Neural cell (in vitro differentiated cells): ENCODE data around the gene SLC41A1. TPM values are rescaled to one million over a fixed set of nuclear protein-coding genes. Genes with fewer than 3 reads are reported as not detected.

ENCODE experiments used
- H2AFZ ChIP-seq: fragments of 200-600, 300-800 bp; sonication (generic), shearing (Covaris generic); 2 replicates; pipeline ENCODE4 v1.6.0; 2014; ENCODE audit warnings: low read depth, mild to moderate bottlenecking, antibody characterized with exemption, low read length, moderate library complexity
- H3F3A ChIP-seq: fragments of 200-600 bp; shearing (Covaris generic); 2 replicates; pipeline ENCODE4 v1.6.1; 2016; ENCODE audit warnings: mild to moderate bottlenecking, moderate library complexity, mixed read lengths, antibody characterized with exemption, low read length; ENCODE audit not compliant: insufficient read depth, poor library complexity, severe bottlenecking
- H3K27ac ChIP-seq: fragments of 200-600, 300-800 bp; sonication (generic), shearing (Covaris generic); 2 replicates; pipeline ENCODE4 v1.5.1; 2014; ENCODE audit warnings: mild to moderate bottlenecking, low read length, moderate library complexity
- H3K27me3 ChIP-seq: fragments of 300-800, 200-600 bp; sonication (generic), shearing (Covaris generic); 2 replicates; pipeline ENCODE4 v1.6.0; 2014; ENCODE audit warnings: mild to moderate bottlenecking, low read depth, low read length, moderate library complexity; ENCODE audit not compliant: insufficient read depth
- H3K36me3 ChIP-seq: fragments of 300-800, 200-600 bp; sonication (generic), shearing (Covaris generic); 2 replicates; pipeline ENCODE4 v1.5.1; 2014; ENCODE audit warnings: mild to moderate bottlenecking, antibody characterized with exemption, low read length, moderate library complexity; ENCODE audit not compliant: insufficient read depth
- H3K4me2 ChIP-seq: fragments of 300-800, 200-600 bp; sonication (generic), shearing (Covaris generic); 2 replicates; pipeline ENCODE4 v1.6.0; 2014; ENCODE audit warnings: mild to moderate bottlenecking, low read length
- H3K4me3 ChIP-seq: fragments of 300-800, 200-600 bp; sonication (generic), shearing (Covaris generic); 2 replicates; pipeline ENCODE4 v1.5.1; 2014; ENCODE audit warnings: mild to moderate bottlenecking, low read length, moderate library complexity
- H3K79me2 ChIP-seq: fragments of 200-600 bp; shearing (Covaris generic); replicated peaks from 2 replicates; pipeline ENCODE4 v1.6.0; 2014; ENCODE audit warnings: mild to moderate bottlenecking, low read length, moderate library complexity; ENCODE audit not compliant: insufficient read depth
- H3K9ac ChIP-seq: fragments of 300-800, 200-600 bp; sonication (generic), shearing (Covaris generic); 2 replicates; pipeline ENCODE4 v1.6.1; 2016; ENCODE audit warnings: mild to moderate bottlenecking, low read length, mixed read lengths
- H3K9me2 ChIP-seq: fragments of 200-600 bp; shearing (Covaris generic); 2 replicates; pipeline ENCODE4 v1.6.1; 2016; ENCODE audit warnings: mild to moderate bottlenecking, low read length, mixed read lengths; ENCODE audit not compliant: insufficient read depth
- H3K9me3 ChIP-seq: fragments of 200-600, 300-800 bp; sonication (generic), shearing (Covaris generic); 2 replicates; pipeline ENCODE4 v1.6.1; 2016; ENCODE audit warnings: mild to moderate bottlenecking, mixed run types, low read length, moderate library complexity, mixed read lengths
- H4K20me1 ChIP-seq: fragments of 200-600 bp; shearing (Covaris generic); 2 replicates; pipeline ENCODE4 v1.6.1; 2016; ENCODE audit warnings: mild to moderate bottlenecking, mixed run types; ENCODE audit not compliant: insufficient read depth
- CTCF ChIP-seq: fragments of 450-650 bp; IDR thresholded peaks from 2 replicates; pipeline ENCODE4 v1.5.1; 2014; ENCODE audit warnings: antibody characterized with exemption, mild to moderate bottlenecking, moderate library complexity; ENCODE audit not compliant: poor library complexity, severe bottlenecking
- EP300 ChIP-seq: fragments of 450-650 bp; conservative IDR thresholded peaks from 2 replicates; pipeline ENCODE4 v1.6.1; 2014; ENCODE audit warnings: antibody characterized with exemption, mild to moderate bottlenecking, moderate library complexity; ENCODE audit not compliant: poor library complexity, severe bottlenecking
- EZH2 ChIP-seq: fragments of 200-600, 300-800 bp; shearing (Covaris generic), sonication (generic); IDR thresholded peaks from 2 replicates; pipeline ENCODE4 v1.6.1; 2014; ENCODE audit warnings: antibody characterized with exemption, low read length, borderline replicate concordance, mild to moderate bottlenecking; ENCODE audit not compliant: insufficient read depth, poor library complexity, severe bottlenecking
- MXI1 ChIP-seq: fragments of 450-650 bp; conservative IDR thresholded peaks from 2 replicates; pipeline ENCODE4 v1.6.1; 2014; ENCODE audit warnings: antibody characterized with exemption, mild to moderate bottlenecking; ENCODE audit not compliant: poor library complexity, severe bottlenecking
- POLR2AphosphoS5 ChIP-seq: IDR thresholded peaks from 2 replicates; pipeline ENCODE4 v1.6.1; 2012
- RAD21 ChIP-seq: fragments of 450-650 bp; conservative IDR thresholded peaks from 2 replicates; pipeline ENCODE4 v1.6.1; 2014; ENCODE audit warnings: antibody characterized with exemption, mild to moderate bottlenecking, moderate library complexity
- REST ChIP-seq: IDR thresholded peaks from 2 replicates; pipeline ENCODE4 v1.6.1; 2012; ENCODE audit warnings: borderline replicate concordance
- SMC3 ChIP-seq: fragments of 450-650 bp; conservative IDR thresholded peaks from 2 replicates; pipeline ENCODE4 v1.6.1; 2014; ENCODE audit warnings: antibody characterized with exemption, mild to moderate bottlenecking, moderate library complexity; ENCODE audit not compliant: poor library complexity
- TAF1 ChIP-seq: IDR thresholded peaks from 2 replicates; pipeline ENCODE4 v1.6.1; 2012; ENCODE audit warnings: low read depth
- polyA plus RNA-seq: library from polyadenylated mRNA; depleted of rRNA; stranded (reverse); fragments of >200 nt; gene quantifications from 2 replicates; pipeline ENCODE4 v1.2.3, GENCODE V29; 2014

The SLC41A1 gene
- polyA plus RNA-seq, 1 donor from 2014 or later = 4.2 TPM

- Histone ChIP-seq H3K36me3 (no peaks in the 10 kb centered on the region), H3K27ac (no peak overlapping the region), H4K20me1 (no peaks in the 10 kb centered on the region), H3K9ac (no peak overlapping the region), H3F3A (no peaks in the 10 kb centered on the region), H3K27me3 (no peaks in the 10 kb centered on the region), H3K4me2 (no peak overlapping the region), H3K9me3 (no peaks in the 10 kb centered on the region), H2AFZ (no peak overlapping the region), H3K9me2 (no peaks in the 10 kb centered on the region), H3K79me2 (no peaks in the 10 kb centered on the region), H3K4me3 (no peak overlapping the region)
- TF ChIP-seq MXI1 = no peak
These were observed 25.6 kb downstream of the SLC41A1 start for GRCh38 chr1:205787287-205787916.

GRCh38 chr1:205786601-205787000 is 26.4 kb downstream of the SLC41A1 start:
- H3K9me3 ChIP-seq = no peaks in the 10 kb centered on the region
- H3K27me3 ChIP-seq = no peaks in the 10 kb centered on the region
- H3K9ac ChIP-seq = no peak overlapping the region
- no peaks in the 10 kb centered on the region for H3K79me2 ChIP-seq
- H3K9me2 ChIP-seq = no peaks in the 10 kb centered on the region
- no peak overlapping the region for H3K27ac ChIP-seq
- no peaks in the 10 kb centered on the region for H3F3A ChIP-seq
- no peak overlapping the region for H2AFZ ChIP-seq
- H4K20me1 ChIP-seq = no peaks in the 10 kb centered on the region
- H3K4me3 ChIP-seq = no peak overlapping the region
- no peaks in the 10 kb centered on the region for H3K36me3 ChIP-seq
- TF ChIP-seq RAD21 = no peak
- TF ChIP-seq SMC3 = no peak
- no peak for TF ChIP-seq EZH2
- TF ChIP-seq CTCF = no peak
- no peak for TF ChIP-seq TAF1
- no peak for TF ChIP-seq MXI1
- TF ChIP-seq EP300 = no peak
- no peak for TF ChIP-seq POLR2AphosphoS5
- TF ChIP-seq REST = no peak
- no peak overlapping the region for H3K4me2 ChIP-seq
